HepG2 (cell line): Measurements from ENCODE around the gene TRIM22. TPM values are rescaled to one million over a fixed set of nuclear protein-coding genes. Genes with fewer than 3 reads are reported as not detected.

Experiments
- CCDC6 ChIP-seq: sonication (generic); formaldehyde crosslinking; IDR thresholded peaks from 2 replicates; pipeline ENCODE4 v1.8.1; 2022; ENCODE audit warnings: mild to moderate bottlenecking, missing genetic modification reagents, moderate library complexity
- CSRNP1 ChIP-seq: sonication (generic); formaldehyde crosslinking; IDR thresholded peaks from 2 replicates; pipeline ENCODE4 v1.8.1; 2023; ENCODE audit warnings: mild to moderate bottlenecking, missing genetic modification reagents
- E2F1 ChIP-seq: sonication (generic); formaldehyde crosslinking; IDR thresholded peaks from 2 replicates; pipeline ENCODE4 v1.5.0; 2020; ENCODE audit warnings: missing genetic modification reagents
- GATAD1 ChIP-seq: IDR thresholded peaks from 2 replicates; pipeline ENCODE4 v1.6.1; 2016; ENCODE audit warnings: missing genetic modification reagents, missing compliant biosample characterization
- GATAD2A ChIP-seq: IDR thresholded peaks from 2 replicates; pipeline ENCODE4 v1.6.1; 2016
- HDAC1 ChIP-seq: sonication (generic); formaldehyde crosslinking; IDR thresholded peaks from 2 replicates; pipeline ENCODE4 v1.5.1; 2020; ENCODE audit warnings: mild to moderate bottlenecking, missing genetic modification reagents
- LCORL ChIP-seq, 2 experiments: fragments of 450-650 bp in 1 of 2; sonication (generic) in 1 of 2; formaldehyde crosslinking in 1 of 2; IDR thresholded peaks; 2 replicates each; pipeline versions ENCODE4 v1.5.0 to v1.6.1; 2017 to 2020; ENCODE audit warnings: antibody characterized with exemption in 1 of 2, missing genetic modification reagents in 1 of 2
- MAF1 ChIP-seq: sonication (generic); formaldehyde crosslinking; IDR thresholded peaks from 2 replicates; pipeline ENCODE4 v1.5.0; 2020; ENCODE audit warnings: missing genetic modification reagents, borderline replicate concordance
- MXD3 ChIP-seq: IDR thresholded peaks from 2 replicates; pipeline ENCODE4 v1.6.1; 2016; ENCODE audit warnings: mild to moderate bottlenecking, missing biosample characterization, missing genetic modification reagents
- NCOR1 ChIP-seq: fragments of 200-600 bp; sonication (generic); IDR thresholded peaks from 2 replicates; pipeline ENCODE4 v1.7.0; 2017; ENCODE audit warnings: antibody characterized with exemption, low read length, borderline replicate concordance
- NFYC ChIP-seq: IDR thresholded peaks from 2 replicates; pipeline ENCODE4 v1.6.1; 2016; ENCODE audit warnings: missing genetic modification reagents, missing compliant biosample characterization
- NKX3-1 ChIP-seq: sonication (generic); formaldehyde crosslinking; IDR thresholded peaks from 2 replicates; pipeline ENCODE4 v1.5.0; 2020; ENCODE audit warnings: missing genetic modification reagents
- RFXAP ChIP-seq: sonication (generic); formaldehyde crosslinking; IDR thresholded peaks from 2 replicates; pipeline ENCODE4 v1.4.0; 2020; ENCODE audit warnings: missing genetic modification reagents, borderline replicate concordance
- RXRA ChIP-seq: sonication (generic); formaldehyde crosslinking; IDR thresholded peaks from 2 replicates; pipeline ENCODE4 v1.5.1; 2020; ENCODE audit warnings: missing genetic modification reagents
- RXRB ChIP-seq: IDR thresholded peaks from 2 replicates; pipeline ENCODE4 v1.6.1; 2016; ENCODE audit warnings: borderline replicate concordance, missing genetic modification reagents, missing compliant biosample characterization
- SETDB1 ChIP-seq: sonication (generic); formaldehyde crosslinking; IDR thresholded peaks from 2 replicates; pipeline ENCODE4 v1.5.1; 2020; ENCODE audit warnings: missing genetic modification reagents, mild to moderate bottlenecking, borderline replicate concordance
- SOX6 ChIP-seq, 2 experiments: fragments of 450-650 bp in 1 of 2; sonication (generic) in 1 of 2; formaldehyde crosslinking in 1 of 2; IDR thresholded peaks; 2 replicates each; pipeline versions ENCODE4 v1.4.0 to v1.6.1; 2017 to 2020; ENCODE audit warnings: antibody characterized with exemption in 1 of 2, mild to moderate bottlenecking in 1 of 2, missing genetic modification reagents in 1 of 2
- TAF1 ChIP-seq: sonication (generic); formaldehyde crosslinking; IDR thresholded peaks from 2 replicates; pipeline ENCODE4 v1.4.0; 2020; ENCODE audit warnings: missing genetic modification reagents
- THAP11 ChIP-seq: IDR thresholded peaks from 2 replicates; pipeline ENCODE4 v1.6.1; 2016; ENCODE audit warnings: missing biosample characterization, missing genetic modification reagents
- ZFX ChIP-seq: sonication (generic); formaldehyde crosslinking; IDR thresholded peaks from 2 replicates; pipeline ENCODE4 v1.4.0; 2020; ENCODE audit warnings: mild to moderate bottlenecking, low read depth, missing genetic modification reagents, moderate library complexity
- ZKSCAN8 ChIP-seq: IDR thresholded peaks from 2 replicates; pipeline ENCODE4 v1.6.1; 2016; ENCODE audit warnings: borderline replicate concordance, missing genetic modification reagents, missing compliant biosample characterization
- ZNF292 ChIP-seq: sonication (generic); formaldehyde crosslinking; IDR thresholded peaks from 2 replicates; pipeline ENCODE4 v1.8.1; 2022; ENCODE audit warnings: mild to moderate bottlenecking, low read depth, missing genetic modification reagents, borderline replicate concordance
- ZNF350 ChIP-seq: sonication (generic); formaldehyde crosslinking; IDR thresholded peaks from 2 replicates; pipeline ENCODE4 v1.4.0; 2020; ENCODE audit warnings: mild to moderate bottlenecking, low read depth, missing genetic modification reagents, borderline replicate concordance
- ZNF441 ChIP-seq: sonication (generic); formaldehyde crosslinking; IDR thresholded peaks from 2 replicates; pipeline ENCODE4 v1.7.0; 2021; ENCODE audit warnings: missing genetic modification reagents, borderline replicate concordance
- ZNF891 ChIP-seq: sonication (generic); formaldehyde crosslinking; IDR thresholded peaks from 2 replicates; pipeline ENCODE4 v1.5.0; 2020; ENCODE audit warnings: mild to moderate bottlenecking, missing genetic modification reagents
- polyA plus RNA-seq, 8 experiments: library from polyadenylated mRNA; depleted of rRNA in 3 of 8; stranded (reverse) in 7 of 8; unstranded in 1 of 8; fragments of >200 nt; fragmentation: Illumina TruSeq in 4 of 8; extraction: Trizol in 4 of 8; gene quantifications; 2 replicates each; pipeline versions ENCODE4 v1.2.1 to v1.2.3, GENCODE V29; 2011 to 2016; ENCODE audit warnings: low read depth in 4 of 8, missing spikeins in 1 of 8, mixed read lengths in 1 of 8; ENCODE audit not compliant: insufficient read depth in 1 of 8
- total RNA-seq, 5 experiments: library from RNA; depleted of rRNA; stranded (reverse); fragments of >200 nt; fragmentation: Illumina TruSeq; extraction: Trizol; gene quantifications; 2 replicates each; pipeline ENCODE4 v1.2.3, GENCODE V29; 2016; ENCODE audit warnings: low read depth in 1 of 5
- TF ChIP-seq, protein P1 (sequence below): sonication (generic); formaldehyde crosslinking; IDR thresholded peaks from 2 replicates; pipeline ENCODE4 v1.4.0; 2020; ENCODE audit warnings: missing genetic modification reagents, mild to moderate bottlenecking, borderline replicate concordance

TRIM22 gene
- total and polyA plus RNA-seq, 2 of the 13 experiments (the other 11 are each of a cell fraction or from before 2014, with no cell fraction given), result 2.4 to 3.2 TPM

DNA sequence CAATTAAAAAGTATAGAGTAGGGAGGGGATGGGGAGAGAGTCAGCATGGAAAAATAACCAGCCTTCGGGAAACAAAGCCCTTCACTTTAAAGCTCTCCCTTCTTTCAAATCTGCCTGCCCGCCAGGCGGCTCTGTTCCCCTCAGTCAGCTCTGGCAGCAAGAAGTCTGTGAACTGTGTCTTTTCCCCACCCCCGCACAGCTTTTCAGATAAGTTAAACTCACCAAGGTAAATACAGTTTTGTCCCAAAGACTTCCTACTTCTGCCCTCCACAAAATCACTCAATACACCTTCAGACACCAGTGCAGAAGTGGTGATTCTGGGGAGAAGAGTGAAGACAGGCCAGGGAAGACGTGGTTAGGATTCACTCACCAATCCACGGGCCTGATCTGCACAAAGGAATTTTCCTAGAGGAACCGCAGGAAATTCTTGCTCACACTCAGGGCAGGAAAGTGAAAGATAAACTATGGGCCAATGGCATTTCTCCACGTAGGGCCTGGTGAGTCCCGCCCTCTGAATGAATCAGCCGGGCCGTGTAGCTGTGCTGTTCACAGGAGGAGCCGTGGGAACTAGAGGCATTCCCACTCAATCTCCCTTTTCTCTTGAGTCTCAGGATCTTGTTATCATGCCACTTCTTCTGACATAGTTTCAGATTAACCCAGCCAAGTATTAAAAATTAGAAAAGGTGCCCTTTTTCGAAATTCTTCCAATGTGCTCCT is 4.8 kb upstream of the TRIM22 start, which contains the start of gene TRIM5 (continued):
- TF ChIP-seq NFYC (CRISPR knock-in tag) (peak; percentile 76), RFXAP (CRISPR knock-in tag) (0 out of 2 replicates have a peak, but pooled peaks have one; percentile 45), MAF1 (CRISPR knock-in tag) (no peak), CSRNP1 (no peak), ZNF350 (CRISPR knock-in tag) (peak; percentile 31; the same call in 1 of the 2 replicates), E2F1 (CRISPR knock-in tag) (no peak), SOX6 (IDR thresholded peaks at IDR 0.05) (no peak), SOX6 (CRISPR knock-in tag; IDR thresholded peaks at IDR 0.05) (peak; percentile 56; the same call in 1 of the 2 replicates), LCORL (IDR thresholded peaks at IDR 0.05) (no peak), LCORL (CRISPR knock-in tag; IDR thresholded peaks at IDR 0.05) (peak; percentile 48; the same call in 1 of the 2 replicates), GATAD1 (peak; percentile 48; the same call in 1 of the 2 replicates), RXRA (no peak; the same call in 1 of the 2 replicates), THAP11 (CRISPR knock-in tag) (0 out of 2 replicates have a peak, but pooled peaks have one; percentile 25), CCDC6 (CRISPR knock-in tag) (no peak), RXRB (CRISPR knock-in tag) (peak; percentile 9; the same call in 1 of the 2 replicates), NKX3-1 (0 out of 2 replicates have a peak, but pooled peaks have one; percentile 16), HDAC1 (peak; percentile 30; the same call in 1 of the 2 replicates), ZNF441 (0 out of 2 replicates have a peak, but pooled peaks have one; percentile 61), GATAD2A (CRISPR knock-in tag) (peak; percentile 52), ZKSCAN8 (no peak), TAF1 (CRISPR knock-in tag) (peak; percentile 46; the same call in 1 of the 2 replicates), NCOR1 (no peak), SETDB1 (CRISPR knock-in tag) (no peak), ZNF891 (peak; percentile 96; the same call in 1 of the 2 replicates), MXD3 (no peak), ZFX (CRISPR knock-in tag) (peak; percentile 63), ZNF292 (no peak; the same call in 1 of the 2 replicates)
- TF ChIP-seq, protein P1, sequence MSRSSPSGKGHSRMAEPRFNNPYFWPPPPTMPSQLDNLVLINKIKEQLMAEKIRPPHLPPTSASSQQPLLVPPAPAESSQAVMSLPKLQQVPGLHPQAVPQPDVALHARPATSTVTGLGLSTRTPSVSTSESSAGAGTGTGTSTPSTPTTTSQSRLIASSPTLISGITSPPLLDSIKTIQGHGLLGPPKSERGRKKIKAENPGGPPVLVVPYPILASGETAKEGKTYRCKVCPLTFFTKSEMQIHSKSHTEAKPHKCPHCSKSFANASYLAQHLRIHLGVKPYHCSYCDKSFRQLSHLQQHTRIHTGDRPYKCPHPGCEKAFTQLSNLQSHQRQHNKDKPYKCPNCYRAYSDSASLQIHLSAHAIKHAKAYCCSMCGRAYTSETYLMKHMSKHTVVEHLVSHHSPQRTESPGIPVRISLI (CRISPR knock-in tag), result no peak
